GM12891 (cell line): ENCODE measurements around the gene ABCC4.

Experiments
- DNase-seq: peaks from one replicate; pipeline ENCODE4 v3.0.0; 2011; ENCODE audit warnings: low spot score; ENCODE audit not compliant: insufficient read length
- FAIRE-seq: peaks from 2 replicates; lab custom pipeline; 2011; peaks lifted over from hg19 to GRCh38; lab: Jason Lieb, UNC
- PAX5 ChIP-seq: IDR thresholded peaks from 2 replicates; pipeline ENCODE4 v1.6.1; 2011; ENCODE audit warnings: low read length, moderate library complexity, mild to moderate bottlenecking; ENCODE audit not compliant: insufficient read depth, severe bottlenecking
- POLR2A ChIP-seq: IDR thresholded peaks from 2 replicates; pipeline ENCODE4 v1.6.1; 2011; ENCODE audit warnings: low read depth, low read length, control low read depth
- POLR2AphosphoS5 ChIP-seq: IDR thresholded peaks from 2 replicates; pipeline ENCODE4 v1.6.1; 2011; ENCODE audit warnings: low read depth, low read length, control low read depth
- POU2F2 ChIP-seq: IDR thresholded peaks from 2 replicates; pipeline ENCODE4 v1.6.1; 2011; ENCODE audit warnings: low read depth, mild to moderate bottlenecking, control low read depth, low read length, moderate library complexity
- SPI1 ChIP-seq: IDR thresholded peaks from 2 replicates; pipeline ENCODE4 v1.6.1; 2011; ENCODE audit warnings: low read depth, low read length, control low read depth
- TAF1 ChIP-seq: IDR thresholded peaks from 2 replicates; pipeline ENCODE4 v1.6.1; 2011; ENCODE audit warnings: low read depth, low read length, control low read depth

The ABCC4 gene

GRCh38 chr13:95235199-95235756, 66.0 kb downstream of the ABCC4 start:
- FAIRE-seq (peak; percentile 50), DNase-seq (no peak)
- TF ChIP-seq POU2F2, result no peak
- TF ChIP-seq SPI1, result peak; percentile 28; the same call in 1 of the 2 replicates

GRCh38 chr13:95234242-95234641, 67.0 kb downstream of the ABCC4 start:
- FAIRE-seq, result peak; percentile 70
- no peak for TF ChIP-seq POU2F2
- TF ChIP-seq SPI1, result no peak
- no peak for TF ChIP-seq PAX5
- no peak for TF ChIP-seq POLR2A
- DNase-seq, result no peak

GRCh38 chr13:95233026-95233635, 68.1 kb downstream of the ABCC4 start:
- no peak for FAIRE-seq
- no peak for DNase-seq
- no peak for TF ChIP-seq POLR2AphosphoS5

GRCh38 chr13:95231393-95231792, 69.9 kb downstream of the ABCC4 start:
- no peak for TF ChIP-seq TAF1
- no peak for TF ChIP-seq PAX5
- no peak for TF ChIP-seq POU2F2
- no peak for TF ChIP-seq SPI1
- TF ChIP-seq POLR2A, result no peak
- TF ChIP-seq POLR2AphosphoS5, result no peak
- DNase-seq (no peak), FAIRE-seq (no peak)

GRCh38 chr13:95229855-95230254, 71.4 kb downstream of the ABCC4 start:
- no peak for DNase-seq
- no peak for FAIRE-seq
- TF ChIP-seq POLR2AphosphoS5 (no peak), PAX5 (no peak), TAF1 (no peak), SPI1 (no peak), POU2F2 (no peak), POLR2A (no peak)

- FAIRE-seq (peak; percentile 31), DNase-seq (no peak)
- TF ChIP-seq SPI1, result no peak
- no peak for TF ChIP-seq PAX5
- no peak for TF ChIP-seq POLR2A
- no peak for TF ChIP-seq POLR2AphosphoS5
- no peak for TF ChIP-seq TAF1
- no peak for TF ChIP-seq POU2F2
These were observed 73.1 kb downstream of the ABCC4 start for GRCh38 chr13:95228130-95228529.

- DNase-seq (no peak), FAIRE-seq (peak; percentile 79)
- TF ChIP-seq POU2F2, result no peak
- TF ChIP-seq SPI1, result peak; percentile 91
These were observed 74.1 kb downstream of the ABCC4 start for GRCh38 chr13:95226932-95227695.

GRCh38 chr13:95226476-95226875, 74.8 kb downstream of the ABCC4 start:
- no peak for DNase-seq
- no peak for TF ChIP-seq PAX5
- no peak for TF ChIP-seq POU2F2
- no peak for TF ChIP-seq TAF1
- no peak for TF ChIP-seq POLR2A
- no peak for TF ChIP-seq SPI1
- no peak for TF ChIP-seq POLR2AphosphoS5
- peak; percentile 40 for FAIRE-seq

GRCh38 chr13:95226050-95226449, 75.2 kb downstream of the ABCC4 start:
- no peak for DNase-seq
- TF ChIP-seq POU2F2 (no peak), TAF1 (no peak), POLR2AphosphoS5 (no peak), SPI1 (no peak), PAX5 (no peak), POLR2A (no peak)
- no peak for FAIRE-seq

GRCh38 chr13:95224064-95224463, 77.2 kb downstream of the ABCC4 start:
- DNase-seq, result no peak
- no peak for TF ChIP-seq TAF1
- no peak for TF ChIP-seq POLR2A
- no peak for TF ChIP-seq SPI1
- no peak for TF ChIP-seq PAX5
- no peak for TF ChIP-seq POU2F2
- TF ChIP-seq POLR2AphosphoS5, result no peak
- FAIRE-seq, result no peak
